GM18951 (cell line): ENCODE results near the gene WWOX.
"Not testable (repeated sequence)": the region's sequence is repeated elsewhere in the genome, so short reads cannot be mapped to it uniquely, and the experiment has no call there.

ENCODE experiments used
- POLR2A ChIP-seq: IDR thresholded peaks from 4 replicates; pipeline ENCODE4 v1.6.1; 2011; ENCODE audit warnings: mild to moderate bottlenecking; ENCODE audit not compliant: insufficient read length, insufficient read depth; ENCODE audit errors: extremely low read depth
- in situ Hi-C: fragments of 300-500 bp; cut with MboI; formaldehyde crosslinking; loops from one replicate; pipeline ENCODE4 v1.12.0; 2022; ENCODE audit warnings: low sequenced_read_pairs, mixed read lengths, inconsistent platforms; ENCODE audit not compliant: unreplicated experiment

The WWOX gene

DNA sequence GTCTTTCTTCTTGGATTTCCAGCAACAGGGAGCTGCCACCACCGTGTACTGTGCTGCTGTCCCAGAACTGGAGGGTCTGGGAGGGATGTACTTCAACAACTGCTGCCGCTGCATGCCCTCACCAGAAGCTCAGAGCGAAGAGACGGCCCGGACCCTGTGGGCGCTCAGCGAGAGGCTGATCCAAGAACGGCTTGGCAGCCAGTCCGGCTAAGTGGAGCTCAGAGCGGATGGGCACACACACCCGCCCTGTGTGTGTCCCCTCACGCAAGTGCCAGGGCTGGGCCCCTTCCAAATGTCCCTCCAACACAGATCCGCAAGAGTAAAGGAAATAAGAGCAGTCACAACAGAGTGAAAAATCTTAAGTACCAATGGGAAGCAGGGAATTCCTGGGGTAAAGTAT lies 1112.1 kb downstream of the WWOX start:
- in situ Hi-C loops, result no loop called here
- TF ChIP-seq POLR2A, result no peak

DNA sequence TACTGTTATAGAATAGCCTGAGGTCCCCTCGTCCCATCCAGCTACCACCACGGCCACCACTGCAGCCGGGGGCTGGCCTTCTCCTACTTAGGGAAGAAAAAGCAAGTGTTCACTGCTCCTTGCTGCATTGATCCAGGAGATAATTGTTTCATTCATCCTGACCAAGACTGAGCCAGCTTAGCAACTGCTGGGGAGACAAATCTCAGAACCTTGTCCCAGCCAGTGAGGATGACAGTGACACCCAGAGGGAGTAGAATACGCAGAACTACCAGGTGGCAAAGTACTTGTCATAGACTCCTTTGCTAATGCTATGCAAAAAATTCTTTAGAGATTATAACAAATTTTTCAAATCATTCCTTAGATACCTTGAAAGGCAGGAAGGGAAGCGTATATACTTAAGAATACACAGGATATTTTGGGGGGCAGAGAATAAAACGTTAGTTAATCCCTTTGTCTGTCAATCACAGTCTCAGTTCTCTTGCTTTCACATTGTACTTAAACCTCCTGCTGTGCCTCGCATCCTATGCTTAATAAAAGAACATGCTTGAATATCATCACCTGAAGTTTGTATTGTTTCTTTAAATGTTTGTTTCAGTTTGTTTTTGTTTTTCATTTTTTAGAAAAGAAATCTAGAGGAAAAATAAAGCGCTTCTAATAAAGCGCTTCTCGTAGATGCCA lies 1112.8 kb downstream of the WWOX start:
- TF ChIP-seq POLR2A, result no peak
- in situ Hi-C loops, result no loop called here

DNA sequence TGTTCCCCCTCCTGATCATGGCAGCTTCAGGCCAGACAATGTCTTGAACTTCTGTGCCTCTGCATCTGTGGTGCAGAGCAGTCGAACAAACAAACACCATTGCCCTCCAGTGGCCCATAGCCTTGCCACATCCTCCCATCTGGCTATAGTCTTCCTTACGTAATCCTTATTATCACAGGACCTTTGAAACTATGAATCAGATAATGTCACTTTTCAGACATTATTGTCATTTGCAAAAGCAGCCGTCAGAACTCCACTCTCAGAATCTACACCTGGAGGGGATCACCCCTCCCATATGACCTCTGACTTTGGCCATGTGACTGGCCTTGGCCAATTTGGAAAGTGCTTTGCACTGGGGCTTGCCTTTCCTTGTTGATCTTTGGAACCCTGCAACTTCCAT lies 1113.8 kb downstream of the WWOX start:
- no peak for TF ChIP-seq POLR2A
- in situ Hi-C loops, result no loop called here

DNA sequence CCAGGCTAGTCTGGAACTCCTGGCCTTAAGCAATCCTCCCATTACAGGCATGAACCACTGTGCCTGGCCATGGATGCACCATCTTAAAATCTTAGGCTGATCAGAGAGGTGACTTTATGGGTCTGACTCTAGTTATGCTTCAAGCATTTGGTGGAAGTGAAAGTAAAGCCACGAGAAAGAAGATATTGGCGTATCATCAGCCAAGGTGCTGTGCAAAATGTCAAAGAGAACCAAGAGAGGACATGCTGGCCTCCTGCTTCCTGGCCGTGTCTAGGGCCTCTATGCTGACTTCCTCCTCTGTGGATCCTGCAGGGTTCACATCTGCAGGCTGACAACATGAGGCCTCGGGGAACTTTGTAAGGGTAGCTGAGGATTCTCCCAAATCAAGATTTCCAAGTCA lies 1115.8 kb downstream of the WWOX start:
- in situ Hi-C loops, result no loop called here
- no peak for TF ChIP-seq POLR2A

DNA sequence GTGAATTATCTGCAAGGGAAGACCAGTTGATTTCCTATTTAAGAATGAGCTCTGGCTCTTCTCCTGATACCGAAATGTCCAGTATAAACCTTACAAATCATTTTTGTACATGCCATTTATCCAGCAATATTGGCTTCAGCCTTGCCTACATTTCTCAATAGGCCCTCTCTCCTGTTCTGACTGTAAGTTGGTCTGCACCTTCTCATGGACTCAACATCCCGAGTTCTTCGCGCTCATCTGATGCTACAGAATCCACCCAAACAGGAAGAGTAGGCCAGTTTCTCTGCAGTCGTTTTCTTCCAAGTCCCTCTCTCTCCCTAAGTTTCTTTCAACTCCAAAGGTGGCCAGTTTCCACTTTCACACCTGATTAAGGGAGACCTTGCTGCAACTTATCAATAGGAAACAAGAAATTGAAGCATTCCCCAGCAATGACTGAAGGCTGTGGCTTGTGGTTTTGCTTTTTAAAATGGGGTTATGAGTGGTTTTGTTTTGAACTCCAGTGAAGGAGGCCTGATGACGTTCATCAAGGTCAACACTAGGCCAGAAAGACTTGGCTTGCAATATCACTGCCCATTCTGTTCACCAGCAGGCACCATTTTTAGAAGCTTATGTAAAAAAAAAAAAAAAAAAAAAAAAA lies 1118.0 kb downstream of the WWOX start:
- in situ Hi-C loops, result no loop called here
- no peak for TF ChIP-seq POLR2A

DNA sequence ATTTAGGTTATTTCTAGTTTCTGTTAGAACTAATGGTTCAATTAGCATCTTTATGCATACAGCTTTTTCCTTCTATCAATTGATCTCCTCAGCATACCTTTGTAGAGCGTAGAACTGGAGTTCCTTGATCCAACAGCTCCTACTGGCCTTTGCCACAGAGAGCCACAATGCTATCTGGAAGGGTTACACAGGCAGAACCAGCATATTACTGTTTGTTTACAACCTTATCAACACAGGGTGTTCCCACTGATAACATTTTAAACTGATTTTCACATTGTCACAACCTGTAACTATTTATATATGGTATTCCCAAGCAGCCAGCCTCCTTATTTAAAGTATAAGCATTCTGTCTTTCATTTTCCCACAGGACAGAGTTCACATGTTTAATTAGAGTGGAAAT lies 1118.9 kb downstream of the WWOX start:
- in situ Hi-C loops, result no loop called here
- TF ChIP-seq POLR2A, result no peak

DNA sequence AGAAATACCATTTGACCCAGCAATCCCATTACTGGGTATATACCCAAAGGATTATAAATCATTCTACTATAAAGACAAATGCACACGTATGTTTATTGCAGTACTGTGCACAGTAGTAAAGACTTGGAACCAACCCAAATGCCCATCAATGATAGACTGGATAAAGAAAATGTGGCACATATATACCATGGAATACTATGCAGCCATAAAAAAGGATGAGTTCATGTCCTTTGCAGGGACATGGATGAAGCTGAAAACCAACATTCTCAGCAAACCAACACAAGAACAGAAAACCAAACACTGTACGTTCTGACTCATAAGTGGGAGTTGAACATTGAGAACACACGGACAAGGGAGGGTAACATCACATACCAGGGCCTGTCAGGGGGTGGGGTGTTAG lies 1126.5 kb downstream of the WWOX start:
- in situ Hi-C loops, result not testable (repeated sequence)

DNA sequence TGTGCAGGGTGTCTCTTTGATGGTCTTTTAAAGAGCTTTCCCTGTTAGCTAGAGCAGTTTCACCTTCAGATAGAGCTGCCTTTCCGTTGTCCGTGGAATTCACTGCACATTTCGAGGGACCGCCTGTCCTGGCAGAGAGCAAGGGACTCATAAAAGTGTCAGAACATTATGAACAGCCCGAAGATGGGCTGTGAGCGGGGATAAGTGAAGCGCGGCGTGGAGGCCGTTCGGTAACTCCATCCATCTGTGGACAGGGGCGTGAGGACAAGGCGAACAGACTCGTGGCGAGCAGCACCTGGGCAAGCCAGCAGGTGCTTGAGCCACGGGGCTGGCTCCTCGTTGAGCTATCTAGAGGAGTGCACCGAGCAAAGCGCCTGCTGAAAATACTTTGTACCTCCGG lies 1129.9 kb downstream of the WWOX start:
- in situ Hi-C loops, result no loop called here
- no peak for TF ChIP-seq POLR2A

DNA sequence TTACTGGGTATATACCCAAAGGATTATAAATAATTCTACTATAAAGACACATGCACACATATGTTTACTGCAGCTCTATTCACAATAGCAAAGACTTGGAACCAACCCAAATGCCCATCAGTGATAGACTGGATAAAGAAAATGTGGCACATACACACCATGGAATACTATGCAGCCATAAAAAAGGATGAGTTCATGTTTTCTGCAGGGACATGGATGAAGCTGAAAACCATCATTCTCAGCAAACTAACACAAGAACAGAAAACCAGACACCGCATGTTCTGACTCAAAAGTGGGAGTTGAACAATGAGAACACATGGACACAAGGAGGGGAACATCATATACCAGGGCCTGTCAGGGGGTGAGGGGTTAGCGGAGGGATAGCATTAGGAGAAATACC lies 1146.2 kb downstream of the WWOX start:
- in situ Hi-C loops, result not testable (repeated sequence)

DNA sequence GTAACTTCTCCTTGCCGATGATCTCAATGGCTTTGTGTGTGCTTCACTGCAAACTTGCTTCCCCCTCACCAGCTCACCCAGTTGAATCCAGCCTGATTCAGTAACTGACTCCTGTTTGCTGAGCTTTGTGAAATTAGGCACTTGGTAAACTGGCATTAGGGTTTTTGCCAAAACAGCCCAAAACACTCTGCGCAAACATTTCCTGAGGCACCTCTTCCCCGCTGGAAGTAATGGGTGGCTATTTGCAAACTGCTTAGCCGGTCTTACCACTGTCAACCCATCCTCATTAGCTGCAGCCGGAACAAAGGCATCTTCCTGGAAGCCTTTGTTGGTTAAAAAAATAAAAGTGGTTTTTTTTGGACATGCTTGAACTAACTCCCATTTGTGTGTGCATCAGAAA lies 1147.9 kb downstream of the WWOX start:
- no peak for TF ChIP-seq POLR2A

DNA sequence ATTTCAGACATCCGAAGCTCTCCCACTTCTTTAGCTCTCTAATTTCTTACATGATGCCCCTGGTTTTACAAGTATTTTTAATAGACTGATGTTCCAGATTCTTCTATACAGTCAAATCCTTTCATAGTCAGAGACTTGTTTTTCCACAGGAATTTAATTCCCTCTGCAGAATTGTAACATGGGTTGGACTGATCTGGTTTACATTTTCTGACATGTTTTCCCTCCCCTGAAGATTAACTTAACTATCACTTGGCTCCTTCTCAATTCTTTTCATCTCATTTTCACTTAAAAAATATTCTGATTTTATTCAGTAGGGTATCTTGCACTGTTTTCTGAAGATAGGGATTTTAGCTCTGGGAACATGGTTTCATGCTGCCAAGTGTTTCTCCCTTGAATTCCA lies 1148.9 kb downstream of the WWOX start:
- in situ Hi-C loops, result no loop called here
- TF ChIP-seq POLR2A, result no peak

More for the DNA sequence above, 1147.9 kb downstream of the WWOX start:
- in situ Hi-C loops, result no loop called here

DNA sequence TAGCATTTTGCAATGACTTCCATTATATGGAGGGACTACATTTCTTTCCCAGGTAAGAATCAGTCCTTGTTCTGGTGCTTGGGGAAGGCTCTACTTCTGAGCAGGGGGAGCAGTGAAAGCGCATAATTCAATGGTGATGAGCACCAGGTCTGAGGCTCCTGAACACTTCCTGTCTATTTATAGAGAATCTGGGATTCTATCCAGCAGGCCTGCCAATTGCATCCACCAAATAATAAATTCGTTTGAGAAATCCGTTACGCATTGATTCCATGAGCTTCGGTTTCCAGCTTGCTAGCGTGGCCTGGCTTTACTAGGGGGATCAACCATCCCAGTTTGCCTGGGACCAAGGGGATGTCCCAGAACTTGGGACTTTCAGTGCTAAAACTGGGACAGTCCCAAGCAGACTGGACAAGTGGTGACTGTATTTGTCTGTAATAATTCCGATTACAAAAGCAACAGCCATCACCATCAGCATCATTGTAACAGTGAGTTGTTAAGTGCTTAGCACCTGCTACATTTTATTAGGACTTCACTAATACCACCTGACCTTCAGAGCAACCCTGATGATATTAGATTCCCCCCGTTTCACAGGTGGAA lies 1151.1 kb downstream of the WWOX start:
- no peak for TF ChIP-seq POLR2A
- in situ Hi-C loops, result no loop called here

DNA sequence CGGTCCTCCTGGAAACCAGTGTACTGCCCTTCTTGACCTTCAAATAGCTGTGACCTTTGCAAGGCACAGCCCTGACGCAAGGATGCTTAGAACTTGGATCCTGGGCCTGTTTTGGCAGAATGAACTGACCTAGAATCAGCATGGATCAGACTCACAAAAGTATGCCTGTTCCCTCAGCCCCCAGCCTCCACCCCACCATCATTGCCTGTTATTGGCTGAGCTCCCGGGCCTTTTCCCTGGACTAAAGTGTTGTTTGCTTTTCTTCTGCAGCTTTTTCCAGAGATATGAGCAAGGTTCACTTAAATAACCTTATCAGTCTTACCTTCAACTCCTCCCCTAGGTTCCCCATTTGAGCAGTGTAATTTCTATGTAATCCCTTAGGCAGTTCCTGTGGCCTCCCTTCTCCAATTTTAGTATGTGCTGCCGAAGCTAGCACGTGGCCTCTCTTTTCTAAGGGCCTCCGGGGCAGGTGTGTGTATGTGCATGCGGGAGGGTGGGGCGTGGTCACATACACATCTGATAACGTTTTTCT lies 1153.7 kb downstream of the WWOX start:
- TF ChIP-seq POLR2A, result no peak
- in situ Hi-C loops, result no loop called here

DNA sequence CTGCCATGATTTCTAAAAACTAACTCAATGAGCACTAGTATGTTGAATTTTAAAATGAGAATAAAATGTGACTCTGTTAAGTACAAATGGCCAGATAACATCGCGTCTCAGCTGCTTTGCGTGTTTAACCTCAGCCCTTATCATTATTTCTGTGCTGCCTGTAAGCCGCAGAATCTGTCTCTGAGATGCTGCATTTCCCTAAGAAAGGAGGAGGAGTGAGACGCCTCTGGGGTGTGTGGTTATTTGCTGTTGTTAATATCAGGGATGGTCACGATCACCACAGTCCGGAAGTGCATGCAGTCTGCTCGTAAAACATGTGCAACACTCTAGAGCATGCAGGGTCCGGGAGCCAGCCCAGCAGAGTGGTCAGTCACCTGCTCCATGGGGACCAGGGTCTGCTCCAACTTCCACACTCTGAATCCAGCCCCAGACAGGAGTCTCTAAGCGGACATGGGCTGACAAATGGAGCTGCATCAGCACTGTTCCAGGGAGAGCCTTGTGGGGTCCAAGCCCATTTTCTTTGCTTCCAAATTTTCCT lies 1158.6 kb downstream of the WWOX start:
- in situ Hi-C loops, result no loop called here
- no peak for TF ChIP-seq POLR2A

DNA sequence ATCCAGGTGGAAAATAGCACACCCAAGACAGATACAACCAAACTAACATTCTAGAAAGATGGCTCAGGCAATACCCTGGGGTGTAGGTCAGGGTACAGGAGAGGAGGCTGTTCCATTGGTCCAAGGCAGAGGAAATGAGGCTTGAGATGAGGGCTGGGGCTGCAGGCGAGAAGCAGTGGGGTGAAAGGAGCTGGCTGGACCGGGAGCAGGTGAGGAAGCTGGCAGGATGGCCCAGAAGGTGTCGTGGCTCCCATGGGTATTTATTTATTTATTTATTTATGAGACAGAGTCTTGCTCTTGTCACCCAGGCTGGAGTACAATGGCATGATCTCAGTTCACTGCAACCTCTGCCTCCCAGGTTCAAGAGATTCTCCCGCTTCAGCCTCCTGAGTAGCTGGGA lies 1161.4 kb downstream of the WWOX start:
- in situ Hi-C loops, result not testable (repeated sequence)
